ENCODE results near the gene PI16. TPM values are rescaled to one million over a fixed set of nuclear protein-coding genes. Genes with fewer than 3 reads are reported as not detected.

Gene PI16
- polyA plus RNA-seq, 1 of the 3 experiments (the other 2 are of a cell fraction) = 0.02 TPM

GRCh38 chr6:36961441-36962435, 7.2 kb downstream of the PI16 start:
- CTCF ChIA-PET = interaction anchor here (1.4 kb wide), 2 partner anchors 18 to 56 kb away, joined by 4 to 6 read pairs; no protein-coding TSS in a partner anchor
- no peaks in the 10 kb centered on the region for H3K27me3 ChIP-seq (ENCODE audit: insufficient read depth)

DNA sequence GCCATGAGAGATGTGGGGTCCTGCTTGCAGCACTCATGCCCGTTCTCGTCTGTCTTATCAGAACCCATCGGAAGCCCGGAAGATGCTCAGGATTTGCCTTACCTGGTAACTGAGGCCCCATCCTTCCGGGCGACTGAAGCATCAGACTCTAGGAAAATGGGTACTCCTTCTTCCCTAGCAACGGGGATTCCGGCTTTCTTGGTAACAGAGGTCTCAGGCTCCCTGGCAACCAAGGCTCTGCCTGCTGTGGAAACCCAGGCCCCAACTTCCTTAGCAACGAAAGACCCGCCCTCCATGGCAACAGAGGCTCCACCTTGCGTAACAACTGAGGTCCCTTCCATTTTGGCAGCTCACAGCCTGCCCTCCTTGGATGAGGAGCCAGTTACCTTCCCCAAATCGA, 8.3 kb downstream of the PI16 start:
- no peaks in the 10 kb centered on the region for H3K9me2 ChIP-seq
- DNase-seq = no peak
- WGBS (ENCODE audit: low lambda C conversion rate) = 87% methylated on average over 11 of the region's 12 CpGs
- no peak overlapping the region for H3K9ac ChIP-seq
- ChIA-PET POLR2A (no interaction called here), CTCF (no interaction called here)
- H2AFZ ChIP-seq (ENCODE audit: low read depth) = no peak overlapping the region
- H3K79me2 ChIP-seq (ENCODE audit: insufficient read depth) = no peaks in the 10 kb centered on the region
- H3K4me2 ChIP-seq = no peak overlapping the region
- peaks cover 21% of the 10 kb centered on the region for H3F3A ChIP-seq (replicated peaks; ENCODE audit: insufficient read depth)
- H4K20me1 ChIP-seq (ENCODE audit: insufficient read depth) = no peaks in the 10 kb centered on the region
- no peaks in the 10 kb centered on the region for H3K9me3 ChIP-seq
- H3K4me1 ChIP-seq (ENCODE audit: control insufficient read depth in 1 of 2, insufficient read depth in 2 of 2, low read depth in 1 of 2, low read length in 1 of 2) = peaks cover 3 to 14% of the 10 kb centered on the region in 2 experiments; a peak in 1 of 4 replicates
- no peak for TF ChIP-seq USF2 (IDR thresholded peaks at IDR 0.05; ENCODE audit: borderline replicate concordance, low read depth, low read length)
- no peak for TF ChIP-seq MEF2A (IDR thresholded peaks at IDR 0.05; ENCODE audit: borderline replicate concordance, low read depth)
- TF ChIP-seq MAX (IDR thresholded peaks at IDR 0.05; ENCODE audit: low read depth) = no peak
- no peak for TF ChIP-seq GABPA (IDR thresholded peaks at IDR 0.05; ENCODE audit: low read depth)
- H3K27ac ChIP-seq (ENCODE audit: low read depth in 2 of 2, low read length in 1 of 2) = no peak overlapping the region
- no peak overlapping the region for H3K4me3 ChIP-seq (ENCODE audit: low read depth in 2 of 2, low read length in 1 of 2)
- H3K27me3 ChIP-seq (ENCODE audit: insufficient read depth) = no peaks in the 10 kb centered on the region
- peaks cover 0 to 10% of the 10 kb centered on the region in 2 experiments for H3K36me3 ChIP-seq (replicated peaks in 1 of 2; ENCODE audit: control insufficient read depth in 1 of 2, insufficient read depth in 2 of 2, low read length in 1 of 2)

More at GRCh38 chr6:36961441-36962435, 7.2 kb downstream of the PI16 start:
- Histone ChIP-seq H3K79me2 (ENCODE audit: insufficient read depth) (no peaks in the 10 kb centered on the region), H3K9me2 (no peaks in the 10 kb centered on the region), H3K4me1 (ENCODE audit: control insufficient read depth in 1 of 2, insufficient read depth in 2 of 2, low read depth in 1 of 2, low read length in 1 of 2) (peaks cover 3 to 14% of the 10 kb centered on the region in 2 experiments; a peak in 1 of 4 replicates), H3K9ac (no peak overlapping the region), H3K4me2 (no peak overlapping the region), H3F3A (replicated peaks; ENCODE audit: insufficient read depth) (peaks cover 13% of the 10 kb centered on the region), H2AFZ (ENCODE audit: low read depth) (no peak overlapping the region), H3K27ac (ENCODE audit: low read depth in 2 of 2, low read length in 1 of 2) (no peak overlapping the region), H3K36me3 (replicated peaks in 1 of 2; ENCODE audit: control insufficient read depth in 1 of 2, insufficient read depth in 2 of 2, low read length in 1 of 2) (no peaks in the 10 kb centered on the region), H3K9me3 (no peaks in the 10 kb centered on the region), H4K20me1 (ENCODE audit: insufficient read depth) (no peaks in the 10 kb centered on the region), H3K4me3 (ENCODE audit: low read depth in 2 of 2, low read length in 1 of 2) (no peak overlapping the region)
- 83% methylated on average over 26 of the region's 40 CpGs for WGBS (ENCODE audit: low lambda C conversion rate)
- DNase-seq = no peak
- POLR2A ChIA-PET = no interaction called here
- no peak for TF ChIP-seq MXI1 (IDR thresholded peaks at IDR 0.05; ENCODE audit: low read depth, low read length)
- no peak for TF ChIP-seq RCOR1 (IDR thresholded peaks at IDR 0.05; ENCODE audit: low read length)
- TF ChIP-seq NRF1 (IDR thresholded peaks at IDR 0.05; ENCODE audit: low read depth, low read length) = no peak
